Dedifferentiated amniotic fluid mesenchymal stem cell (primary cell): Measurements from ENCODE around the gene ADAMTSL3.
A peak's percentile ranks its signal among the peaks of the same experiment; 100 is the strongest.

Source experiments
- DNase-seq: peaks from one replicate; pipeline ENCODE4 v3.0.0-alpha.2; 2016; ENCODE audit errors: extremely low spot score

ADAMTSL3 gene

GRCh38 chr15:83837945-83838571 lies 184.1 kb downstream of the ADAMTSL3 start:
- no peak for DNase-seq

- no peak for DNase-seq
These were observed 184.8 kb downstream of the ADAMTSL3 start for GRCh38 chr15:83838763-83839162.

- no peak for DNase-seq
These were observed 188.4 kb downstream of the ADAMTSL3 start for GRCh38 chr15:83842281-83842680.

- no peak for DNase-seq
These were observed 189.5 kb downstream of the ADAMTSL3 start for GRCh38 chr15:83843471-83843871.

- no peak for DNase-seq
These were observed 190.8 kb downstream of the ADAMTSL3 start for GRCh38 chr15:83844742-83845141.

GRCh38 chr15:83845230-83845629 lies 191.3 kb downstream of the ADAMTSL3 start:
- no peak for DNase-seq

- DNase-seq = no peak
These were observed 192.9 kb downstream of the ADAMTSL3 start for GRCh38 chr15:83846847-83847246.

- peak; percentile 70 for DNase-seq
These were observed 194.6 kb downstream of the ADAMTSL3 start for GRCh38 chr15:83848315-83849050.

- no peak for DNase-seq
These were observed 196.1 kb downstream of the ADAMTSL3 start for GRCh38 chr15:83850015-83850414.

GRCh38 chr15:83850501-83851245 lies 196.8 kb downstream of the ADAMTSL3 start:
- DNase-seq = no peak

GRCh38 chr15:83853232-83853631 lies 199.3 kb downstream of the ADAMTSL3 start:
- no peak for DNase-seq

GRCh38 chr15:83854321-83854720 lies 200.4 kb downstream of the ADAMTSL3 start:
- no peak for DNase-seq

GRCh38 chr15:83854950-83855707 lies 201.2 kb downstream of the ADAMTSL3 start:
- no peak for DNase-seq

- no peak for DNase-seq
These were observed 202.0 kb downstream of the ADAMTSL3 start for GRCh38 chr15:83855956-83856355.

GRCh38 chr15:83858820-83859505 lies 205.0 kb downstream of the ADAMTSL3 start:
- DNase-seq = no peak

- no peak for DNase-seq
These were observed 212.8 kb downstream of the ADAMTSL3 start for GRCh38 chr15:83866692-83867091.

GRCh38 chr15:83869341-83869740 lies 215.4 kb downstream of the ADAMTSL3 start:
- DNase-seq = no peak

- peak; percentile 52 for DNase-seq
These were observed 218.1 kb downstream of the ADAMTSL3 start for GRCh38 chr15:83871808-83872559.

GRCh38 chr15:83873966-83874365 lies 220.0 kb downstream of the ADAMTSL3 start:
- DNase-seq = no peak

GRCh38 chr15:83880529-83880928 lies 226.6 kb downstream of the ADAMTSL3 start:
- DNase-seq = no peak

GRCh38 chr15:83881156-83881555 lies 227.2 kb downstream of the ADAMTSL3 start:
- DNase-seq = no peak
